K562 (cell line): ENCODE results near the gene GAPDH. TPM values are rescaled to one million over a fixed set of nuclear protein-coding genes. Genes with fewer than 3 reads are reported as not detected.
A peak's percentile ranks its signal among the peaks of the same experiment; 100 is the strongest.

Experiments used
- EGR1 ChIP-seq: fragments of 450-650 bp; conservative IDR thresholded peaks from 2 replicates; pipeline ENCODE4 v1.6.1; 2017; ENCODE audit warnings: mild to moderate bottlenecking
- FIP1L1 ChIP-seq: fragments of 200-400 bp; formaldehyde crosslinking; IDR thresholded peaks from 2 replicates; pipeline ENCODE4 v1.6.1; 2018; ENCODE audit warnings: mild to moderate bottlenecking, low read depth, low read length; ENCODE audit not compliant: poor library complexity, severe bottlenecking
- HMGN3 ChIP-seq: IDR thresholded peaks from 2 replicates; pipeline ENCODE4 v1.6.1; 2011; ENCODE audit warnings: borderline replicate concordance, low read depth, mild to moderate bottlenecking, mixed read lengths, low read length; ENCODE audit not compliant: insufficient read length; ENCODE audit errors: extremely low read depth
- HNRNPLL ChIP-seq: fragments of 200-400 bp; formaldehyde crosslinking; IDR thresholded peaks from 2 replicates; pipeline ENCODE4 v1.6.1; 2017; ENCODE audit warnings: low read length, low read depth, mild to moderate bottlenecking; ENCODE audit not compliant: poor library complexity, severe bottlenecking
- KDM5B ChIP-seq: fragments of 200-600 bp; sonication (generic); IDR thresholded peaks from 2 replicates; pipeline ENCODE4 v1.6.1; 2012; ENCODE audit warnings: low read depth, mild to moderate bottlenecking, moderate library complexity, low read length, control low read depth, inconsistent platforms; ENCODE audit not compliant: insufficient replicate concordance
- MYC ChIP-seq, 2 experiments: fragments of 250-450 bp in 1 of 2; sonication (Bioruptor Pico) in 1 of 2; IDR thresholded peaks; 2 replicates each; pipeline versions ENCODE4 v1.5.1 to v1.6.1; 2012 to 2021; ENCODE audit warnings: low read depth in 2 of 2, borderline replicate concordance in 1 of 2, improper control_type of control experiment in 1 of 2, low read length in 1 of 2, mild to moderate bottlenecking in 1 of 2, moderate library complexity in 1 of 2
- PYGO2 ChIP-seq: fragments of 450-650 bp; IDR thresholded peaks from 2 replicates; pipeline ENCODE4 v1.6.1; 2016; ENCODE audit warnings: mild to moderate bottlenecking, missing genetic modification characterization, moderate library complexity, missing compliant biosample characterization
- RBFOX2 ChIP-seq: fragments of 200-400 bp; formaldehyde crosslinking; IDR thresholded peaks from 2 replicates; pipeline ENCODE4 v1.6.1; 2017; ENCODE audit warnings: low read depth, mild to moderate bottlenecking, low read length, moderate library complexity
- SETDB1 ChIP-seq: IDR thresholded peaks from one replicate; pipeline ENCODE4 v1.6.1; 2012; ENCODE audit warnings: low read length, control low read depth, inconsistent platforms
- SRF ChIP-seq, 2 experiments: fragments of 250-450, 450-650 bp in 1 of 2; sonication (Bioruptor Pico) in 1 of 2; sonication (generic) in 1 of 2; formaldehyde crosslinking; IDR thresholded peaks; 2 replicates each; pipeline versions ENCODE4 v1.5.0 to v1.5.1; 2020 to 2022; ENCODE audit warnings: mild to moderate bottlenecking in 1 of 2, missing genetic modification reagents in 1 of 2
- XRCC4 ChIP-seq: IDR thresholded peaks from one replicate; pipeline ENCODE4 v1.6.1; 2011; ENCODE audit not compliant: insufficient read depth, insufficient read length; ENCODE audit errors: extremely low read depth
- ZNF347 ChIP-seq: fragments of 450-650 bp; formaldehyde crosslinking; IDR thresholded peaks from 2 replicates; pipeline ENCODE4 v1.4.0; 2020; ENCODE audit warnings: low read depth, mild to moderate bottlenecking, moderate library complexity
- polyA plus RNA-seq, 8 experiments: library from polyadenylated mRNA; depleted of rRNA in 4 of 8; stranded (reverse) in 5 of 8; unstranded in 3 of 8; fragments of >200 nt; fragmentation: Nextera tagmentation in 2 of 8; fragmentation: Illumina TruSeq in 1 of 8; extraction: Ambion mirVana in 2 of 8; extraction: Trizol in 1 of 8; gene quantifications; 2 replicates each; pipeline versions ENCODE4 v1.2.1 to v1.2.3, GENCODE V29; 2011 to 2014; ENCODE audit warnings: inconsistent platforms in 1 of 8, missing spikeins in 1 of 8
- total RNA-seq, 7 experiments: library from RNA; depleted of rRNA in 6 of 7; stranded (reverse); fragments of >200 nt in 6 of 7; fragmentation: Illumina TruSeq in 2 of 7; extraction: Trizol in 2 of 7; gene quantifications; 2 replicates each; pipeline versions ENCODE4 v1.2.1 to v1.2.3, GENCODE V29; 2011 to 2021; ENCODE audit warnings: low replicate concordance in 1 of 7
- TF ChIP-seq, protein P1 (sequence below): sonication (generic); formaldehyde crosslinking; IDR thresholded peaks from 2 replicates; pipeline ENCODE4 v1.8.0; 2022; ENCODE audit warnings: missing genetic modification reagents, mild to moderate bottlenecking, borderline replicate concordance
- TF ChIP-seq, protein P2 (sequence below): sonication (generic); formaldehyde crosslinking; IDR thresholded peaks from 2 replicates; pipeline ENCODE4 v1.8.0; 2022; ENCODE audit warnings: mild to moderate bottlenecking, missing genetic modification reagents, borderline replicate concordance
- TF ChIP-seq, protein P3 (sequence below): sonication (generic); formaldehyde crosslinking; IDR thresholded peaks from 2 replicates; pipeline ENCODE4 v1.8.1; 2023; ENCODE audit warnings: missing genetic modification reagents, mild to moderate bottlenecking, borderline replicate concordance

GAPDH gene
- total and polyA plus RNA-seq, 9 of the 15 experiments (the other 6 are each of a cell fraction or from before 2014, with no cell fraction given): 2,206 to 6,793 (median 4,217) TPM

DNA sequence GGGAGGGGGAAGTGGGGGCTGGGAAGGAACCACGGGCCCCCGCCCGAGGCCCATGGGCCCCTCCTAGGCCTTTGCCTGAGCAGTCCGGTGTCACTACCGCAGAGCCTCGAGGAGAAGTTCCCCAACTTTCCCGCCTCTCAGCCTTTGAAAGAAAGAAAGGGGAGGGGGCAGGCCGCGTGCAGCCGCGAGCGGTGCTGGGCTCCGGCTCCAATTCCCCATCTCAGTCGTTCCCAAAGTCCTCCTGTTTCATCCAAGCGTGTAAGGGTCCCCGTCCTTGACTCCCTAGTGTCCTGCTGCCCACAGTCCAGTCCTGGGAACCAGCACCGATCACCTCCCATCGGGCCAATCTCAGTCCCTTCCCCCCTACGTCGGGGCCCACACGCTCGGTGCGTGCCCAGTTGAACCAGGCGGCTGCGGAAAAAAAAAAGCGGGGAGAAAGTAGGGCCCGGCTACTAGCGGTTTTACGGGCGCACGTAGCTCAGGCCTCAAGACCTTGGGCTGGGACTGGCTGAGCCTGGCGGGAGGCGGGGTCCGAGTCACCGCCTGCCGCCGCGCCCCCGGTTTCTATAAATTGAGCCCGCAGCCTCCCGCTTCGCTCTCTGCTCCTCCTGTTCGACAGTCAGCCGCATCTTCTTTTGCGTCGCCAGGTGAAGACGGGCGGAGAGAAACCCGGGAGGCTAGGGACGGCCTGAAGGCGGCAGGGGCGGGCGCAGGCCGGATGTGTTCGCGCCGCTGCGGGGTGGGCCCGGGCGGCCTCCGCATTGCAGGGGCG is at the start of gene GAPDH (continued):
- TF ChIP-seq, protein P1, sequence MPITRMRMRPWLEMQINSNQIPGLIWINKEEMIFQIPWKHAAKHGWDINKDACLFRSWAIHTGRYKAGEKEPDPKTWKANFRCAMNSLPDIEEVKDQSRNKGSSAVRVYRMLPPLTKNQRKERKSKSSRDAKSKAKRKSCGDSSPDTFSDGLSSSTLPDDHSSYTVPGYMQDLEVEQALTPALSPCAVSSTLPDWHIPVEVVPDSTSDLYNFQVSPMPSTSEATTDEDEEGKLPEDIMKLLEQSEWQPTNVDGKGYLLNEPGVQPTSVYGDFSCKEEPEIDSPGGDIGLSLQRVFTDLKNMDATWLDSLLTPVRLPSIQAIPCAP (CRISPR knock-in tag): peak; percentile 78; the same call in 1 of the 2 replicates
- peak; percentile 95 for TF ChIP-seq RBFOX2
- no peak for TF ChIP-seq ZNF347 (CRISPR knock-in tag)
- peak; percentile 99 for TF ChIP-seq KDM5B
- peak; percentile 44 for TF ChIP-seq HMGN3
- peak; percentile 84 for TF ChIP-seq HNRNPLL
- no peak for TF ChIP-seq PYGO2
- TF ChIP-seq, protein P2, sequence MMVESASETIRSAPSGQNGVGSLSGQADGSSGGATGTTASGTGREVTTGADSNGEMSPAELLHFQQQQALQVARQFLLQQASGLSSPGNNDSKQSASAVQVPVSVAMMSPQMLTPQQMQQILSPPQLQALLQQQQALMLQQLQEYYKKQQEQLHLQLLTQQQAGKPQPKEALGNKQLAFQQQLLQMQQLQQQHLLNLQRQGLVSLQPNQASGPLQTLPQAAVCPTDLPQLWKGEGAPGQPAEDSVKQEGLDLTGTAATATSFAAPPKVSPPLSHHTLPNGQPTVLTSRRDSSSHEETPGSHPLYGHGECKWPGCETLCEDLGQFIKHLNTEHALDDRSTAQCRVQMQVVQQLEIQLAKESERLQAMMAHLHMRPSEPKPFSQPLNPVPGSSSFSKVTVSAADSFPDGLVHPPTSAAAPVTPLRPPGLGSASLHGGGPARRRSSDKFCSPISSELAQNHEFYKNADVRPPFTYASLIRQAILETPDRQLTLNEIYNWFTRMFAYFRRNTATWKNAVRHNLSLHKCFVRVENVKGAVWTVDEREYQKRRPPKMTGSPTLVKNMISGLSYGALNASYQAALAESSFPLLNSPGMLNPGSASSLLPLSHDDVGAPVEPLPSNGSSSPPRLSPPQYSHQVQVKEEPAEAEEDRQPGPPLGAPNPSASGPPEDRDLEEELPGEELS (CRISPR knock-in tag): peak; percentile 96
- TF ChIP-seq FIP1L1: no peak
- TF ChIP-seq EGR1: peak; percentile 89
- TF ChIP-seq, protein P3, sequence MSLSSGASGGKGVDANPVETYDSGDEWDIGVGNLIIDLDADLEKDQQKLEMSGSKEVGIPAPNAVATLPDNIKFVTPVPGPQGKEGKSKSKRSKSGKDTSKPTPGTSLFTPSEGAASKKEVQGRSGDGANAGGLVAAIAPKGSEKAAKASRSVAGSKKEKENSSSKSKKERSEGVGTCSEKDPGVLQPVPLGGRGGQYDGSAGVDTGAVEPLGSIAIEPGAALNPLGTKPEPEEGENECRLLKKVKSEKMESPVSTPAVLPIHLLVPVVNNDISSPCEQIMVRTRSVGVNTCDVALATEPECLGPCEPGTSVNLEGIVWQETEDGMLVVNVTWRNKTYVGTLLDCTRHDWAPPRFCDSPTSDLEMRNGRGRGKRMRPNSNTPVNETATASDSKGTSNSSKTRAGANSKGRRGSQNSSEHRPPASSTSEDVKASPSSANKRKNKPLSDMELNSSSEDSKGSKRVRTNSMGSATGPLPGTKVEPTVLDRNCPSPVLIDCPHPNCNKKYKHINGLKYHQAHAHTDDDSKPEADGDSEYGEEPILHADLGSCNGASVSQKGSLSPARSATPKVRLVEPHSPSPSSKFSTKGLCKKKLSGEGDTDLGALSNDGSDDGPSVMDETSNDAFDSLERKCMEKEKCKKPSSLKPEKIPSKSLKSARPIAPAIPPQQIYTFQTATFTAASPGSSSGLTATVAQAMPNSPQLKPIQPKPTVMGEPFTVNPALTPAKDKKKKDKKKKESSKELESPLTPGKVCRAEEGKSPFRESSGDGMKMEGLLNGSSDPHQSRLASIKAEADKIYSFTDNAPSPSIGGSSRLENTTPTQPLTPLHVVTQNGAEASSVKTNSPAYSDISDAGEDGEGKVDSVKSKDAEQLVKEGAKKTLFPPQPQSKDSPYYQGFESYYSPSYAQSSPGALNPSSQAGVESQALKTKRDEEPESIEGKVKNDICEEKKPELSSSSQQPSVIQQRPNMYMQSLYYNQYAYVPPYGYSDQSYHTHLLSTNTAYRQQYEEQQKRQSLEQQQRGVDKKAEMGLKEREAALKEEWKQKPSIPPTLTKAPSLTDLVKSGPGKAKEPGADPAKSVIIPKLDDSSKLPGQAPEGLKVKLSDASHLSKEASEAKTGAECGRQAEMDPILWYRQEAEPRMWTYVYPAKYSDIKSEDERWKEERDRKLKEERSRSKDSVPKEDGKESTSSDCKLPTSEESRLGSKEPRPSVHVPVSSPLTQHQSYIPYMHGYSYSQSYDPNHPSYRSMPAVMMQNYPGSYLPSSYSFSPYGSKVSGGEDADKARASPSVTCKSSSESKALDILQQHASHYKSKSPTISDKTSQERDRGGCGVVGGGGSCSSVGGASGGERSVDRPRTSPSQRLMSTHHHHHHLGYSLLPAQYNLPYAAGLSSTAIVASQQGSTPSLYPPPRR (CRISPR knock-in tag): peak; percentile 25; the same call in 1 of the 2 replicates
- 0 out of 4 replicates have a peak, but pooled peaks of 1 of the 2 experiments have one; percentile 19 for TF ChIP-seq SRF (CRISPR knock-in tag; IDR thresholded peaks at IDR 0.05)
- no peak for TF ChIP-seq XRCC4
- TF ChIP-seq SETDB1: no peak
- TF ChIP-seq MYC (IDR thresholded peaks at IDR 0.05; ENCODE audit: low read depth, low read length): peak; percentile 86
- TF ChIP-seq MYC (CRISPR knock-in tag; IDR thresholded peaks at IDR 0.05; ENCODE audit: borderline replicate concordance, low read depth): peak; percentile 46; the same call in 1 of the 2 replicates
